Activated T-cell treated with anti-CD3 and anti-CD28 coated beads, Interleukin-2, amount 50 U/mL, for 4 hours (primary cell): Measurements from ENCODE around the gene CASR. TPM values are rescaled to one million over a fixed set of nuclear protein-coding genes. Genes with fewer than 3 reads are reported as not detected.

Experiments used
- ATAC-seq, 2 donors: fragments of 200-7000 bp; cut with Tn5 transposase; one replicate each; pipeline ENCODE4 v1.10.0; 2021
- DNase-seq: peaks from one replicate; pipeline ENCODE4 v3.0.0-alpha.2; 2020
- H3K27me3 Mint-ChIP-seq: one replicate; pipeline ENCODE4 v1.8.0; 2021; ENCODE audit warnings: low read depth, mixed read lengths
- H3K36me3 Mint-ChIP-seq: one replicate; pipeline ENCODE4 v1.8.0; 2022; ENCODE audit warnings: mixed read lengths; ENCODE audit not compliant: insufficient read depth
- H3K4me1 Mint-ChIP-seq: one replicate; pipeline ENCODE4 v1.8.0; 2021; ENCODE audit warnings: low read depth, mixed read lengths
- H3K4me3 Mint-ChIP-seq: one replicate; pipeline ENCODE4 v1.8.0; 2021; ENCODE audit warnings: mild to moderate bottlenecking, moderate library complexity, mixed read lengths
- H3K9me3 Mint-ChIP-seq: one replicate; pipeline ENCODE4 v1.8.0; 2021; ENCODE audit warnings: mixed read lengths
- total RNA-seq, 3 donors: library from RNA; stranded (reverse); gene quantifications; one replicate each; pipeline ENCODE4 v1.2.1, GENCODE V29; 2021

CASR gene
- total RNA-seq, 3 donors from 2014 or later: 0.08 to 0.16 TPM; not detected in 1

- no peaks in the 10 kb centered on the region for H3K36me3 Mint-ChIP-seq
- peaks cover 10% of the 10 kb centered on the region for H3K27me3 Mint-ChIP-seq
- H3K9me3 Mint-ChIP-seq: no peaks in the 10 kb centered on the region
- no peak overlapping the region for H3K4me3 Mint-ChIP-seq
- ATAC-seq: peak; percentile 60 to 84
- peaks cover 18% of the 10 kb centered on the region for H3K4me1 Mint-ChIP-seq
- DNase-seq: peak; percentile 20
Observed at GRCh38 chr3:122258757-122259371, 75.4 kb downstream of the CASR start.

DNA sequence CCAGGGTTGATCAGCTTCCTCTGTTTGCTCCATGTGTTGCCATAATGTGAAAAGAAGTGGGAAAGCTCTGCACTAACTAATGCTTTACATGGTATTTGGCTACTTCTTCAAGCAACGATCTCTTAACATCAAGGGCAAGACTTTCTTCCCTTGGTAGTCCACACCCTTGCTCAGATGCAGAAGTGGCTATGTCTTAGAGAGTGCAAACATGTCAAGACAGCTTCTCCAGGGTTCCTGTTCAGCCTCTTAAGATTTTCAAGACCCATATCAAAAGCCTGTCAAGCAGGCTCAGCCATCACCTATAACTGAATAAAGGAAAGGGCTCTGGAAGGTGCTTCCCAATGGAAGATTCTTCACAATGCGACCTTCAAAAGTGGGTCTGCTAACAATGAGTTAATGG, 76.7 kb downstream of the CASR start:
- peaks cover 15% of the 10 kb centered on the region for H3K4me1 Mint-ChIP-seq
- no peaks in the 10 kb centered on the region for H3K36me3 Mint-ChIP-seq
- DNase-seq (no peak), ATAC-seq (no peak)
- H3K27me3 Mint-ChIP-seq: peaks cover 10% of the 10 kb centered on the region
- H3K4me3 Mint-ChIP-seq: no peak overlapping the region
- no peaks in the 10 kb centered on the region for H3K9me3 Mint-ChIP-seq

DNA sequence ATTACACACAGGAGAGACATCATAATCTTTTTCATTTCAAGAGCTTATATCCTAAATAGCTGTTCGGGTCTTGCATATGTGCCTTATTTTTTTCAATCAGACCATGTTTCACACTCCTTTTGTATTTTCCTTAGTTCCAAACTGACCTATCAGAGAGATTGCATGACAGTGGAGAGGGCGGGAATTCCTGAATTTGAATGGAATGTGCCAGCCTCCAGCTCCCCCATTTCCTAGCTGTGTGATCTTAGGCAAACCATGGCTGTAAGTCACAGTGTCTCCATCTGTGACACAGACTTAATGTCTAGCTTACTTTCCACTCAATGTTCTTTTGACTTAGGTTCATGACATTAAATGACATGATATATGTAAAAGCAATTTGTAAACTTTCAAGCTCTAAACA, 79.6 kb downstream of the CASR start:
- peaks cover 10% of the 10 kb centered on the region for H3K27me3 Mint-ChIP-seq
- DNase-seq (no peak), ATAC-seq (no peak)
- H3K36me3 Mint-ChIP-seq: peaks cover 2% of the 10 kb centered on the region
- no peaks in the 10 kb centered on the region for H3K9me3 Mint-ChIP-seq
- no peak overlapping the region for H3K4me3 Mint-ChIP-seq
- peaks cover 8% of the 10 kb centered on the region for H3K4me1 Mint-ChIP-seq

DNA sequence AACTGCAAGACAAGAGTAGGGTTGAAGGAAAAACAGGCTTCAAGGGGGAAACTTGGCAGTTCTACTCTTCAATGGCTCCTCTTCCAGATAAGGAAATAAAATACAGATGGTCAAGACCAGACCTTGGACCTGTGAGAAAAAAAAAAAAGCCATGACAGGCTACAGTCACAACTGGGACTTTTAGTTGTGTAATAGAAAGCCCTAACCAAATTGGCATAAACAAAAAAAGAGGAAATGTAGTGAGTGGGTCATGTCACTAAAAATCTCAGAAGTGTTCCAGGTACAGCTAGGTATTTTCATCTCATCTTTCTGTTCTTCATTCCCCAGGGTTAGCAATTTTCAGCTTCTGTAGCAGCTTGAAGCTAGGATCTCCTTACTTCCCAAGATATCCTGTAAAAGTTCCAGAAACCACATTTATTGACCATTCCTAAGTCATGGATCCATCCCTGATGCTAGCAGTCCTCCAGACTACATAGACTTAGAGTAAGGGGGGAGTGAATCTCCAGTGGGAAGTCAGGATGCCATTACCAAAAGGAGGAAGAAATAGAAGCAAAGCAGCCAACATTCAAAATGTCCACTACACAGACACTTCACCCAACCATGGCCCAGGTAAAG, 80.6 kb downstream of the CASR start:
- Mint-ChIP-seq H3K4me1 (no peaks in the 10 kb centered on the region), H3K27me3 (peaks cover 10% of the 10 kb centered on the region), H3K9me3 (no peaks in the 10 kb centered on the region), H3K4me3 (no peak overlapping the region), H3K36me3 (peaks cover 2% of the 10 kb centered on the region)
- ATAC-seq: no peak
- no peak for DNase-seq

- peaks cover 5% of the 10 kb centered on the region for H3K27me3 Mint-ChIP-seq
- peaks cover 2% of the 10 kb centered on the region for H3K36me3 Mint-ChIP-seq
- peaks cover 1% of the 10 kb centered on the region for H3K4me1 Mint-ChIP-seq
- DNase-seq (no peak), ATAC-seq (peak in 1 of 2 donors; percentile 18)
- H3K4me3 Mint-ChIP-seq: no peak overlapping the region
- no peaks in the 10 kb centered on the region for H3K9me3 Mint-ChIP-seq
Observed at GRCh38 chr3:122265957-122266356, 82.5 kb downstream of the CASR start.

DNA sequence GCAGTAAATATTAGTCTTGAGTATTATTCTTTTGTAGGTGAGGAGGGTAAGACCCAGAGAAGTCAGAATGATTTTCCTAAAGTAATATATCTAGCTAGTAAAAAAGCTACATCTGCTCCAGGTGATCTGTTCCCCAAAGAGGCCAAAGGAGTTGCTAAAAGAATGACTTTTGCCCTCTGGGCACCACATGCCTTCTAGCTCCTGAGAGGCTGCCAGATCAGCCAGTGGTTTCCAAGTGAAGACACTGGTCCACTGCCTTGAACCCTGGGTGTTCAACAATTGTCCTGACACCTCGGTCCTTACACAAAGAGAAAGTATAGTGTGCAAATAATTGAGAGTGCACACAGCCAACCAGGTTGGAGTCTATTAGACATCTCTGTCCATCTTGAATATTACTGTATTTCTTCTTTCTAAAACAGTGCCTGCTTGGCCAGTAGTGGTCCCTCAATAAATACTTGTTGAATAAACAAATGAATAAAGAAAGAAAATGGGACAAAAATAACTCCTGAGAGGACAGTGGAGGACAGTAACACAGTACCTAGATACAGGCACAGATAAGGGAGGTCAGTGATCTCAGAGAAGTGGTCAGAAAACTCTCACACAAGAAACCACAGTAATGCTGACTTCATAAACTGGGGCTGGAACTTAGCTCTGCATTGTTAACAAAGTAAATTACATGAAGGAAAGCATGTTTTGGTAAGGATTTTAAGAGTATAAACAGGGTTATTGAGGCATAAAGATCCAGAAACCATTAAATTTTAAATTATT, 85.0 kb downstream of the CASR start:
- no peaks in the 10 kb centered on the region for H3K9me3 Mint-ChIP-seq
- no peaks in the 10 kb centered on the region for H3K27me3 Mint-ChIP-seq
- H3K4me3 Mint-ChIP-seq: no peak overlapping the region
- ATAC-seq: no peak
- peaks cover 25% of the 10 kb centered on the region for H3K4me1 Mint-ChIP-seq
- peaks cover 2% of the 10 kb centered on the region for H3K36me3 Mint-ChIP-seq
- no peak for DNase-seq

- peaks cover 2% of the 10 kb centered on the region for H3K36me3 Mint-ChIP-seq
- H3K9me3 Mint-ChIP-seq: no peaks in the 10 kb centered on the region
- no peak overlapping the region for H3K4me3 Mint-ChIP-seq
- no peak for DNase-seq
- peaks cover 30% of the 10 kb centered on the region for H3K4me1 Mint-ChIP-seq
- no peaks in the 10 kb centered on the region for H3K27me3 Mint-ChIP-seq
- no peak for ATAC-seq
Observed at GRCh38 chr3:122269045-122269444, 85.6 kb downstream of the CASR start.

GRCh38 chr3:122271246-122271898, 87.9 kb downstream of the CASR start:
- Mint-ChIP-seq H3K36me3 (no peaks in the 10 kb centered on the region), H3K27me3 (peaks cover 4% of the 10 kb centered on the region), H3K4me1 (peaks cover 30% of the 10 kb centered on the region), H3K9me3 (no peaks in the 10 kb centered on the region), H3K4me3 (no peak overlapping the region)
- ATAC-seq (peak; percentile 40 to 63), DNase-seq (no peak)

GRCh38 chr3:122272879-122273278, 89.4 kb downstream of the CASR start:
- DNase-seq (no peak), ATAC-seq (no peak)
- Mint-ChIP-seq H3K27me3 (peaks cover 4% of the 10 kb centered on the region), H3K9me3 (no peaks in the 10 kb centered on the region), H3K4me3 (no peak overlapping the region), H3K36me3 (no peaks in the 10 kb centered on the region), H3K4me1 (peaks cover 30% of the 10 kb centered on the region)

DNA sequence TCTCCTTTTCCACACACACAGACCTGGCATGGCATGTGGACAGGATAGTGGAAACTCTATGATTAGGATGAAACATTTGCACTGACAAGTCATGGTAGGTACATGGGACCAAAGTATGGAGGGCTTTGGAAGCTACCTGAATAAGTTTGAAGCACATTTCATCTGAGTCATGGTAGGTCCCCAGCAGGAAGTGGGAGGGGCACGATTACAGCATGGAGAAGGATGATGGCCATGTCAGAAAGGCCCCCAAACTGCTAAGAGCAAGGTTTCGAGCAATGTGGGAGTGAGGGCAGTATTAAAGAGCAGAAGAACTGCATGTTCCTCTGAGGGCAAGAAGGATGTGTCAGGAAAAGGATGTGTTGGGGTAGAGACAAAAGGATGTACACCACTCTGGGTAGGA, 90.0 kb downstream of the CASR start:
- peak in 1 of 2 donors; percentile 14 for ATAC-seq
- peaks cover 30% of the 10 kb centered on the region for H3K4me1 Mint-ChIP-seq
- H3K4me3 Mint-ChIP-seq: no peak overlapping the region
- no peaks in the 10 kb centered on the region for H3K9me3 Mint-ChIP-seq
- no peak for DNase-seq
- peaks cover 4% of the 10 kb centered on the region for H3K27me3 Mint-ChIP-seq
- no peaks in the 10 kb centered on the region for H3K36me3 Mint-ChIP-seq

- DNase-seq (no peak), ATAC-seq (no peak)
- Mint-ChIP-seq H3K4me1 (no peaks in the 10 kb centered on the region), H3K4me3 (no peak overlapping the region), H3K27me3 (no peaks in the 10 kb centered on the region), H3K9me3 (no peaks in the 10 kb centered on the region), H3K36me3 (no peaks in the 10 kb centered on the region)
Observed at GRCh38 chr3:122281891-122282290, 98.4 kb downstream of the CASR start.

GRCh38 chr3:122283796-122284445, 100.5 kb downstream of the CASR start:
- no peaks in the 10 kb centered on the region for H3K36me3 Mint-ChIP-seq
- H3K4me1 Mint-ChIP-seq: no peaks in the 10 kb centered on the region
- no peak overlapping the region for H3K4me3 Mint-ChIP-seq
- H3K27me3 Mint-ChIP-seq: no peaks in the 10 kb centered on the region
- ATAC-seq (no peak), DNase-seq (no peak)
- H3K9me3 Mint-ChIP-seq: no peaks in the 10 kb centered on the region

DNA sequence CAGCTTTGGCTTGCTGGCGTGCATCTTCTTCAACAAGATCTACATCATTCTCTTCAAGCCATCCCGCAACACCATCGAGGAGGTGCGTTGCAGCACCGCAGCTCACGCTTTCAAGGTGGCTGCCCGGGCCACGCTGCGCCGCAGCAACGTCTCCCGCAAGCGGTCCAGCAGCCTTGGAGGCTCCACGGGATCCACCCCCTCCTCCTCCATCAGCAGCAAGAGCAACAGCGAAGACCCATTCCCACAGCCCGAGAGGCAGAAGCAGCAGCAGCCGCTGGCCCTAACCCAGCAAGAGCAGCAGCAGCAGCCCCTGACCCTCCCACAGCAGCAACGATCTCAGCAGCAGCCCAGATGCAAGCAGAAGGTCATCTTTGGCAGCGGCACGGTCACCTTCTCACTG, 101.0 kb downstream of the CASR start:
- H3K27me3 Mint-ChIP-seq: no peaks in the 10 kb centered on the region
- no peaks in the 10 kb centered on the region for H3K9me3 Mint-ChIP-seq
- DNase-seq: no peak
- H3K4me1 Mint-ChIP-seq: peaks cover 3% of the 10 kb centered on the region
- H3K36me3 Mint-ChIP-seq: no peaks in the 10 kb centered on the region
- H3K4me3 Mint-ChIP-seq: no peak overlapping the region
- ATAC-seq: no peak

- Mint-ChIP-seq H3K36me3 (no peaks in the 10 kb centered on the region), H3K4me3 (no peak overlapping the region), H3K27me3 (no peaks in the 10 kb centered on the region), H3K9me3 (no peaks in the 10 kb centered on the region), H3K4me1 (peaks cover 16% of the 10 kb centered on the region)
- no peak for ATAC-seq
- no peak for DNase-seq
Observed at GRCh38 chr3:122294359-122294758, 110.9 kb downstream of the CASR start.
